HepG2 (cell line): ENCODE measurements around the gene ANKS1B.

Experiments
- FOXK2 ChIP-seq: fragments of 450-650 bp; IDR thresholded peaks from 2 replicates; pipeline ENCODE4 v1.6.1; 2016
- SP1 ChIP-seq, 2 experiments: fragments of 450-650 bp in 1 of 2; sonication (generic) in 1 of 2; formaldehyde crosslinking in 1 of 2; IDR thresholded peaks; 2 replicates each; pipeline versions ENCODE4 v1.4.0 to v1.6.1; 2016 to 2020; ENCODE audit warnings: missing genetic modification reagents in 1 of 2
- ZSCAN31 ChIP-seq: sonication (generic); formaldehyde crosslinking; IDR thresholded peaks from 2 replicates; pipeline ENCODE4 v1.5.0; 2020; ENCODE audit warnings: low read depth, mild to moderate bottlenecking, missing genetic modification reagents
- TF ChIP-seq, protein P1 (sequence below): IDR thresholded peaks from 2 replicates; pipeline ENCODE4 v1.6.1; 2016; ENCODE audit warnings: missing genetic modification reagents, missing compliant biosample characterization

DNA sequence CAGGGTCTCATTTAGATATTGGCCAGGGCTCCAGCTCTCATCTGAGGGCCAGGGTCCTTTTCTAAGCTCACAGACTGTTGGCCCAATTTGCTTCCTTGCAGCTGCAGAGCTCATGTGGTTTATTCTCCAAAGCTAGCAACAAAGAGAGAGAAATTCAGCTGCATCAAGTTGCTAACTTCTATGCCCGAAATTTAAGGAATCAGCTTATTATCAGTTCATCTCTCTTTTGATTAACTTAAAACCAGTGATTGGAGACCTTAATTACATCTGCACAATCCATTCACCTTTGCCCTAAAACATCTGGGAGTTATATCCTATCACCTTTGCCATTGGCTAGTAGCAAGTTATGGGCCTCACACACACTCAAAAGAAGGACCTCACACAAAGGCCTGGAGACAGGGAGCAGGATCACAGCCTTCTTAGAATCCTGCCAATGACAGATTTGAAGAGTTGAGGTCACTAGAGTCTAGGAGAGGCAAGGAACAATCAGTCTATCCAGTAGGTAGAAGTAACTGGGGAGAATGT is 596.0 kb downstream of the ANKS1B start:
- TF ChIP-seq FOXK2 (no peak), SP1 (IDR thresholded peaks at IDR 0.05) (no peak), SP1 (CRISPR knock-in tag; IDR thresholded peaks at IDR 0.05) (no peak), ZSCAN31 (CRISPR knock-in tag) (no peak)
- TF ChIP-seq, protein P1, sequence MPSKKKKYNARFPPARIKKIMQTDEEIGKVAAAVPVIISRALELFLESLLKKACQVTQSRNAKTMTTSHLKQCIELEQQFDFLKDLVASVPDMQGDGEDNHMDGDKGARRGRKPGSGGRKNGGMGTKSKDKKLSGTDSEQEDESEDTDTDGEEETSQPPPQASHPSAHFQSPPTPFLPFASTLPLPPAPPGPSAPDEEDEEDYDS (CRISPR knock-in tag), result no peak
